GM11168 (cell line): ENCODE results near the gene PAFAH1B2.
"Not testable (repeated sequence)": the region's sequence is repeated elsewhere in the genome, so short reads cannot be mapped to it uniquely, and the experiment has no call there.

ENCODE experiments used
- in situ Hi-C: fragments of 300-500 bp; cut with MboI; formaldehyde crosslinking; loops from one replicate; pipeline ENCODE4 v1.12.0; 2022; ENCODE audit warnings: low sequenced_read_pairs; ENCODE audit not compliant: unreplicated experiment

PAFAH1B2 gene

DNA sequence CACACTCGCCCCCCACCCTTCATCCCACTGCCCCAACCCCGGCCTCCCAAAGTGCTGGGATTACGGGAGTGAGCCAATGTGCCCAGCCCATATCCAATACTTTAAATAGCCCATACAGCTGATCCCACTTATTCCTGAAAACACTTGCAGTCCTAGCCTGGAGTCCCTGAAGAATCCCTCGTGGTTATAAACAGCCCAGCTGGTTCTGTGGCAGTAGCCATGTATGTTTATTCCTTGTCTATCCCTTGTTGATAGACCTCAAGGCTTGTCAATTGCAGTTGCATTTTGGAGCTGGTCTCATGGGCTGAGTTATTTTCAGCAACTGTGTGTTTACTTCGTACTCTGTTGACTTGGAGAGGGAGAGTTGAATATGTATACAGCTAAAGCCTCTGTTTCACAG is 21.5 kb upstream of the PAFAH1B2 start:
- in situ Hi-C loops = loop anchor here (25.0 kb wide), 1 partner anchor 335 kb away; the partner anchor contains the start of genes APOA5 and ZPR1

DNA sequence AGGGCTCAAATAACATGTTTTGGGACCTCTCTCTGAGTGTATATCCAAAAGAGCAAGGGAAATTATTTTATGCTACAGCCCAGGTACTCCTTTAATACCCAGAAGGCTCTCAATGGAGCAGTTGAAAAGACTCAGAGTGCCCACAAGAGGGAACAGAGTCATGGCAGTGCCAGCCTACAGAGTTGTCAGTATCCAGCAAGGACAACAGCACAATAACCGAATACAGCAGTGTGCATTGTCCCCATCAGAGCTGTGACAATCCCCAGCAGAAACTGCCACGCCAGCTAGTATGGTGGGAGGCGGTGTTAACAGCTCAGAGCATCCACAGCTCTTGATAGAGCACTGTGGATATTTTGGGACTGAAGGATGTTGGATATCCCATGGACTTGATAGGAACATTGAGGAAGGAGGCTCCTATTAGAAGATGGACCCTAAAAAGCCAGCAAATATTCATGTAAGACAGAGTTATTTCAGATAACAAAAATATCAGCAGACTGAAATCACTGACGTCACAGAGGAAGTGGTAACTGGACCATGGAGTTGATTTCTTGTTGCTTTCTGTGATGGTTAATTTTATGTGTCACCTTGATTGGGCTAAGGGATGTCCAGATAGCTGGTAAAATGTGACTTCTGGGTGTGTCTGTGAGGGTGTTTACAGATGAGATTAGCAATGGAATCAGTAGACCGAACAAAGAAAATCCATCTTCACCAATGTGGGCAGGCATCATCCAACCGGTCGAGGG is 17.7 kb upstream of the PAFAH1B2 start:
- in situ Hi-C loops = no loop called here

DNA sequence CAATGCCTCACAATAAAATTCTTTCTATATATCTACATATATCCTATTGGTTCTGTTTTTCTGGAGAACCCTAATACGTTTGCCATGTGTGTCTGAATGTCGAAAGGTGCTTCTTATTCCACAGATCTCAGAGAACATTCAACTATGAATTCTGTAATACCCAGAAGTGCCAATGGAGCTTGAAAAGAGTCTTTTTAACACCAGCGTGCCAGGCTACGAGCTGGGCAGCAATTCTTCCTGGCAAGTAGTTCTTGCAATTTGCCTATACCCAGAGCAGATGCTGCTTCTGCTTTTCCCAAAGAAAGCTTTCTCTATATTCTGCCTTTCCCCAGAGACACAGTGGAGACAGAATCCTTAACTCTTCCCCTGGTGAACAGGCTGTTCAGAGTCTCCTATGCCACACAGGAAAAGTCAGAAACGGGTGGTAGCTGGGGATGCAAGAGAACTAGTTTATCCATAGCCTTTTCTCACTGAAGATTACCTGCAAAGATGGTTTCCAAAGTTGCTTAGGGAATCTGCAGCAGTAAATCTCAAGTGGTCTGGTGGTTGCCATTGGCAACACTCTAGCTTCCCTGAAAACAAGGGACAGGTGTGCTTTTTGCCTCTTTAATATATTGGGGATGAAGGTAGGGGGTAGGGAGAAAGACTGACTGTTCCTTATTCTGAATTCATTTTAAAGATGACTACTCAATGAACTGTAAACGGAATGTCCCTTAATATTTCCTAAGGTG is 16.8 kb upstream of the PAFAH1B2 start:
- in situ Hi-C loops = no loop called here

DNA sequence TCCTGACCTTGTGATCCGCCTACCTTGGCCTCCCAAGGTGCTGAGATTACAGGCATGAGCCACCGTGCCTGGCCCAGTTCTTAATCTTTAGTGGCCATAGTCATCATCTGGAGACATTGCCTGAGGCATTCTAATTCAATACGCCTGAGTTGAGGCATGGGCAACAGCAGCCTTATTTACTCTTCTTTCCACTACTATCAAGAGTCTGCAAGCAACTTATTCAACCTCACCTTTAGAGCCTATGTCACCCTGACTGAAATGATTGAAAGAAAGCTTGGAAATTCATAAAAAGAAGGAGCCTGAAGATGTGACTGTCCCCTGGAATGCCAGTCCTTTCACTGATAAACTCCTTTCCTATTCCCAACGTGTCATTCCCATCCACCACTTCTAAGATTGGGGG is 15.8 kb upstream of the PAFAH1B2 start:
- in situ Hi-C loops = no loop called here

DNA sequence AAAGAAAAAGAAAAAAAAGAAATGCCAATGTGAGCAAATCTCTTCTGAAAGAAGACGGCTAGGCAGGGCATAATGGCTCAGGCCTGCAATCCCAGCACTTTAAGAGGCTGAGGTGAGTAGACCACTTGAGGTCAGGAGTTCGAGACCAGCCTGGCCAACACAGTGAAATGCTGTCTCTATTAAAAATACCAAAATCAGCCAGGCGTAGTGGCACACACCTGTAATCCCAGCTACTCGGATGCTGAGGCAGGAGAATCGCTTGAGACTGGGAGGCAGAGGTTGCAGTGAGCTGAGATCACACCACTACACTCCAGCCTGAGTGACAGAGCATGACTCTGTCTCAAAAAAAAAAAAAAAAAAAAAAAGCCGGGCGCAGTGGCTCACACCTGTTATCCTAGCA is 13.7 kb upstream of the PAFAH1B2 start:
- in situ Hi-C loops = not testable (repeated sequence)

DNA sequence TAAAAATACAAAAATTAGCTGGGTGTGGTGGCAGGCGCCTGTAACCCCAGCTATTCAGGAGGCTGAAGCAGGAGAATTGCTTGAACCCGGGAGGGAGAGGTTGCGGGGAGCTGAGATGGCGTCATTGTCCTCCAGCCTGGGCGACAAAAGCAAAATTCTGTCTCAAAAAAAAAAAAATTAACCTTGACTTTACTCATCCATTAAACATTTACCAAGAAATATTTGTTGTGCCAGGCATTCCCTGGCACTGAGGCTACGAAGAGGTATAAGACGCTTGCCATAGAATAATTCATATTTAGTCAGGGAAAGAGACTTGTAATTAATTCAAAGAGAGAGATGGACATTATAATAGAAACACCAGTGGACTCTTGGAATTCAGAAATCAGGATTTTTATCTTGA is 13.2 kb upstream of the PAFAH1B2 start:
- in situ Hi-C loops = no loop called here

DNA sequence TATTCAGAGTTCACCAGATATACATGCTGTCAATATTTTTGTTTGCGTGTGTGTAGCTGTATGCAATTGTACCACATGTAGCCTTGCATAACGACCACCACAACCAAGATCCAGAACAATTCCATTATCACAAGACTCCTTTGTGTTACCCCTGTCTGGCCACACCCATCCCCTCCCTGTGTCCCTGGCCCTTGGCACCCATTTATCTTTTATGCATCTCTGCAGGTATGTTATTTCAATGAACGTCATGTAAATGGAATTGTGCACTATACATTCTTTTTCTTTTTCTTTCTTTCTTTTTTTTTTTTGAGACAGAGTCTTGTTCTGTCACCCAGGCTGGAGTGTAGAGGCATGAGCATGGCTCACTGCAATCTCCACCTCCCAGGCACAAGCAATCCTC is 9.7 kb upstream of the PAFAH1B2 start:
- in situ Hi-C loops = no loop called here

DNA sequence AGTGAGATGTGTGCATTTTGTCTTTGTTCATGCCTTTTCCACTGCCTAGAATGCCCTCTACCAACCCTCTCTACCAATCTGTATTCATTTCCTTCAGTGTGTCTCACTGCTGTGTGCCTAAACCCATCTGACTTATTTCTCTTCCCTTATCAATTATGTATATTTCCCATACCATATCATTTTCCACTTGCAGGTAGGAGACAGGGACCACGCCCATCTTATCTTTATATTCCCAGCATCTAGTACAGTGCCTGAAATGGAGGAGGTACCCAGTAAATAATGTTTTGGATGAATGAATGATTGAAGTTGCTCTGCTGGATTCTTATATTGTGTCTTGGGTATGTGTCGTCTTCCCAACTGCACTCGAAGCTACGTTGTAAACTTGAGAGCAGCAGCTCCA is 9.1 kb upstream of the PAFAH1B2 start:
- in situ Hi-C loops = loop anchor here (5.0 kb wide), 1 partner anchor 72 kb away; no protein-coding TSS in a partner anchor

DNA sequence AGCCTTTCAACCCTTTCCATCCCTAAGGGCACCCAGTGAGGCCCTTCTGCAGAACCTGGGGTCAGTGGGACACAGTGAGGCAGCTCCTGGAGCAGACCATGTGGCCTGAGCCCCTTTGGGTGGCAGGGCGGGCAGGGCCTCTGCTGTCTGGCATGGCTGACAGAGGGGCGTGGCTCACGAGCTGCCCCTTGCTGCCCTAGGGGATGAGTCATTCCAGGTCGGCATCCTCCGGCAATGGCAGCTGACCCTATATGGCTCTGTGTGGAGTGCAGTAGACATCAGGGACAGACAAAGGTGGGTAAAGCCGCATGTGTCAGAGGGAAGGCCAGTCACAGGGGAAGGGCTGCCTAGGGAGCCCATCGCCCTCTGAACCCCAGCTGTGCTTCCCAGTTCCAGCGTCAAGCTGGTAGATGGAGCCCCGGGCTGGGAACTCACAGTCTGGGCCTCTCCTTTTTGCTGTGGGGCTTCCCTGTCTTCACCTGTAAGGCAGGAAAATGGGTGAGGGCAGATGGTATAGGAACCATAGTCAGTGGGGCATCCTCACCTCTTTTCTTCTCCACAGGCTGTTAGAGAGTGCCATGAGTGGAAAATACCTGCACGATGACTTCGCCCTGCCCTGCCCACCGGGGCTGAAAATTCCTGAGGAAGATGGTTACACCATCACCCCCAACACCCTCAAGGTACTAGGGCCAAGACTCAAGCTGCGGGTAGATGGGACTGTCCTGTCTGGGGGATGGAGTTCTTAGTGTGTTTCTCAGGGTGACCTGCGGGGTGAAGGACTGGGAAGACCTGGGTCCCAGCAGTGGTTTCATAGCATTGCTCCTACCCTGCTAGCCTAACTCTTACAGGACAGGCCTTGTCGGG is 6.6 kb upstream of the PAFAH1B2 start:
- in situ Hi-C loops = loop anchor here (5.0 kb wide), 1 partner anchor 70 kb away; no protein-coding TSS in a partner anchor

DNA sequence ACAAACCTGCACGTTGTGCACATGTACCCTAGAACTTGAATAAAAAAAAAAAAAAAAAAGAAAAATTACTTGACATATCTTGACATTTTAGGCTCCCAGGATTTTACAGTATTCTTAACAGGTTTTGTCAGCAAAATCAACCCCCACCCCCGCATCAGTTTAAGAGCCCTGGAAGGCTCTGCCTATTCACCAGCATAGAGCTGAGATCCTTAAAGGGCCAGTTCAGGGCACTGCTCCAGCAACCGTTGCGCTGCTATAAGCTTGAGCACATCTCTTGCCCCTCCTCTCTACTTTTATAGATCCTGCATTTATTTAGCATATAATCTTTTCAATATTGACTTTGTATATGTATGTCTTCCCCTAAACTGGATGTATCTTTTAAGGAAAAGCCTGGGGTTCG is 697 bp upstream of the PAFAH1B2 start:
- in situ Hi-C loops = no loop called here

DNA sequence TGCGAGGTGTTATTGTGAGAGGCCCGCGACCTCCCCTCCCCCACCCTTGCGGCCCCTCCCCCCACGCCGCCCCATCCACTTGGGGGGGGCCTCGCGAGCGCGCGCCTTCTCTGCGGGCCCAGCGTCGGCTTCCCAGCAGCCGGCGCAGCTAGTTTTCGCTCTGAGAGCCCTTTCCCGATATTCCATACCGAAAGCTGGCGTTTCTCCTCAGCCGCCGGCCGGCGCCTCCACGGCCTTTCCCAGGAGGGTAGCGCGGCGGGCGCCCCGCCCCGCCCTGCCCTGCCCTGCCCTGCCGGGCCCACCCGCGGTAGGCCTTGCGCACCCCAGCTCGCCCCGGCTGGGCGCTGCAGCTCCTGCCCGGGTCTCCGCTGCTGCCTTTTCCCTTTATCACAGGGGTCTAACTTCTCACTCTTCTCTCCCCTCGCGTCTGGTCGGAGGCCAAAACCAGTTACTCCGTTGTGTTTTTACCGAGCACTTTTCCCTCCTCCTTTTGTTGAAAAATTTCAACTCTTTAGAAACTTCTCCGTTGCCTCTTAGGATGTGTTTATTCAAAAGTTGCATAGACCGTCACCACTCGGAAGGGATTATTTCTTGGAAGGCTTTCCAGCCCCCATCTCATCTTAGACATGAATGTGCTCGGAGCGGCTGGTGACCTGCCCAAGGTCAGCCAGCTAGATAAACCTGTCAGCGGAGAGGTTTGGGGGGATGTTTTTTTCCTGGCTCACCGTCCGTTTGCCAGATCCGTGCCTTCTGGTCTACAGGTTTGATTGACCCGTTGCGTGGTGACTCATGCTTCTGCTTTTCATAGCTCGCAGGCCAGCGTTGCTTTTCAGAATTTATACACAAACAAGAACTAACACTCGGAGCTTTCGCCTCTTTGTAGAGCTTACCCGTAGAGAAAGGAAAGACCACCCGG is 648 bp downstream of the PAFAH1B2 start:
- in situ Hi-C loops = no loop called here

DNA sequence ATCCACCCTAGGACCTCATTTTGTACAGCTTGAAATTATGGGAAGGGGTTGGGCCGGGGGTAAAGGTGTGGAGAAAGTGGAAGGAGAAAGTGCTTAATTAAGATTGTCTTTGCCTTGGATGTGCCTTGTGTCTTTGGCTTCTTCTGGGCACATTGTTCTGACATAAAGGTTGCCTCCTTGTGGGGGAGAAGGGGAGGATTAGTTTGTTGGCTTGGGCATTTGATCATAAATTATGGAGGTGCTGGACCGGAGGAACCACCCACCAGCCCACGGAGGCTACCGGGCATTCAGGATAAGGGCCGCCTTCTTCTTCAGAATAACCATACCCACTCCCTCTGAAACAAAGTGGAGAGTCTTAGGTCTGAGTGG is 1.3 kb downstream of the PAFAH1B2 start:
- in situ Hi-C loops = no loop called here

DNA sequence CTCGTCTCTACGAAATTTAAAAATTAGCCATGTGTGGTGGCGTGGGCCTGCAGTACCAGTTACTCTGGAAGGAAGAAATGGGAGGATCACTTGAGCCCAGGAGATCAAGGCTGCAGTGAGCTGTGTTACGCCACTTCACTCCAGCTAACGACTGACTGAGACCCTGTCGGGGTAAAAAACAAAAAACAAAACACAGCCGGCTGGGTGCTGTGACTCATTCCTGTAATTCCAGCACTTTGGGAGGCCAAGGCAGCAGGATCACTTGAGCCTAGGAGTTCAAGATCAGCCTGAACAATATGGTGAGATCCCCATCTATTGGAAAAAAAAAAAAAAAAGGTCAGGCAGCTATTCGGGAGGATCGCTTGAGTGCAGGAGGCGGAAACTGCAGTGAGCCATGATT is 2.4 kb downstream of the PAFAH1B2 start:
- in situ Hi-C loops = no loop called here

DNA sequence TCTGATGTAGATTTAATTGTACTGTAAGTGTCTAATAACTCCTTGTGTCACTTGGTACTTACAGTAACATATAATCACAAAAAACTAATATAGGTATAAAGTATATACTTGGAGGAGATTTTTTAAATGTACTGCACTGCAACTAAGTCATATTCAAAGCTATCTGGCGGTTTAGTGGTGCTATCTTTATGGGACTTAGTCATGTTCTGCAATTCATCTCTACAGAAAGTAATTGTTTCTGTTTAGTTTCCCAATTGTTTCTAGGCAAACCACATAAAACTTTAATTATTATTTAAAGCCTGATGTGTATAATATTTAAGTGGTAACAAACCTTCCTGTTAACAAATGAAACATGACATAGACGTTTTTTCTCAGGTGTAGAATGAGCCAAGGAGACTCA is 8.0 kb downstream of the PAFAH1B2 start:
- in situ Hi-C loops = no loop called here

DNA sequence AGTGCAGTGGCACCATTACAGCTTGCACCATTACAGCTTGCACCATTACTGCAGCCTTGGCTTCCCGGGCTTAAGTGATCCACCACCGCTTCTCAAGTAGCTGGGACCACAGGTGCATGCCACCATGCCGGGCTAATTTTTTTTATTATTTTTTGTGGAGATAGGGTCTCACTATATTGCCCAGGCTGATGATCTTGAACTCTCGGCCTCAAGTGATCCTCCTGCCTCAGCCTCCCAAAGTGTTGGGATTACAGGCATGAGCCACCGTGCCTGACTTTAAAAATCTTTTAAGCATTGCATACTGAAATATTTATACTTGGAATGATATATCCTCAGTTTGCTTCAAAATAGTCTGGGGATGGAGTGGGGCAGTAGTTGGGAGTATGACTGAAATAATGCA is 10.4 kb downstream of the PAFAH1B2 start:
- in situ Hi-C loops = no loop called here

DNA sequence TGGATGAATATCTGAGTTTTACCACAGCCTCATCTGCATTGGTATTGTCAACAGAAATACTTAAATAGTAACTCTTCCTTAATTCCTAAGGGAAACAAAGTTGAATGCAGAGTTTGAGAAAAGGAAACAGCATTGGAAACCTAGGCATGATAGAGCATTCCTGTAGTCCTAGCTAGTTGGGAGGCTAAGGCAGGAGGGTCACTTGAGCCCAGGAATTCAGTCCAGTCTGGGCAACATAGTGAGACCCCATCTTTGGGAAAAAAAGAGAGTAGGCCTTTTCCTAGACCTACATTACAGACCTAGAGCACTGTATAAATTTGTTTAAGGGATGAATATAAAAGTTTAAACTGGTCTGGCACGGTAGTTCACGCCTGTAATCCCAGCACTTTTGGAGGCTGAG is 13.4 kb downstream of the PAFAH1B2 start:
- in situ Hi-C loops = no loop called here

DNA sequence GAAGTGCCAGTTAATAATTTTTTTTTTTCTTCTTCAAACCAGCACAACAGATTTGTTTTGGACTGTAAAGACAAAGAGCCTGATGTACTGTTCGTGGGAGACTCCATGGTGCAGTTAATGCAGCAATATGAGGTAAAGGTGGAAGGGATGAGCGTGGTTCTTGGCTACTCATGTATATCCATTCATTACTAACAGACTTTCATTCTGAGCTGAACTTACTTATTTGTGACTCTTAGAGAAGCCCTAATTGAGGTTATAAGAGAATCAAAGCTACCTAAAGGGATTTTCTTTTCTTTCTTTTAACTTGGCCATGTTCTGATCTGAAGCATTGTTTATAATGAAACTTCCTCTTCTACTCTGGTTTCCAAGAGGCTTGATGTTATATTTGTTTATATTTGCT is 15.8 kb downstream of the PAFAH1B2 start:
- in situ Hi-C loops = no loop called here

DNA sequence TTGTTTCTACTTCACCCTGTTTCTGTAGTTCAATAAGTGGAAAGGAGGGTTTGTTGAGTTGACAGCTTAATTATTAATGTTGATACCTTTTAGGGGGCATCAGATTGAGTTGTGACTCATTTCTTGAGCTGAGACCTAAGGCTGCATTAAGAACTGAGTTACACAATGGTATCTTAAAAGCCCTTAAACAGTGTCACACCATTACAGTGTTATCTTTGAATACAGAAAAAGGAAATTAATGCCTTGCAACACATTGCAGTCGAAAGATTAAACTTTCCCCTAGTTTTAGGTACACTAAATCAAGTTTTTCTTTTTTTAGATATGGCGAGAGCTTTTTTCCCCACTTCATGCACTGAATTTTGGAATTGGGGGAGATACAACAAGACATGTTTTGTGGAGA is 16.7 kb downstream of the PAFAH1B2 start:
- in situ Hi-C loops = no loop called here

DNA sequence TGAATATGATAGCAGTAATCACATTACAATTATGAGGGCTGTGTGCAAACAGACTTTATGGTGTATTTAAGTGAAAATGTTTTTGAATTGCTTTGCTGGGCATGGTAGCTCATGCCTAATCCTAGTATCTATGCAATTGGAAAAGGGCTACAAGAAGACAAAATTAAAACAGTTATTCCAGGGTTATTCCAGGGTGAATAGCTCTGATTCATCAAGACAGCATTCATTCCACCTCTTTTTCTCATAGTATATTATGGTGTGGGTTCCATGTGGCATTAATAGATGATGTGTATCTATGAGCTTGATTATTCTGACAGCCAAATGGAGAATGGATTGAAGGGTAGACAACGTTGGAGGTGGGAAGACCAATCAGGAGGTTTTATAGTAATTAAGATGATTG is 22.4 kb downstream of the PAFAH1B2 start:
- in situ Hi-C loops = no loop called here

DNA sequence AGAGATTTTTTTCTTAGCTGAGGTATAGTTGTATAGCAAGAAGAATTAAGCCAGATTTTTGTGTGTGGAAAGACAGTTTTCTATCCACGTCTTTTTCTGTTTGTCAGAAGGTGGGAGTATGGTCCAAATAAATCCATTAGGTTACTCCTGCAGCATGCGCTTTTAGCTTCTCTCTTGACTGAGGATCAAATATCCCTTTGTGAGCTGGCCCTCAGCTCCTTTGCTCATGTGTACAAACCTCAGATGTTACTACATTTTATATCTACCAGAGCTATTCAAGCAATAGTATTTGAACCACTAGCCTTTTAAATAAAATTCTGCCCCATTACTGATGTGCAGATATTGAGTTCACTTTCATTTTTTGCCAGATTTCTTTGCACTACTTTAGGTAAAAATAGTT is 25.6 kb downstream of the PAFAH1B2 start:
- in situ Hi-C loops = no loop called here
